Measurements from ENCODE around the gene CPNE7.

DNA sequence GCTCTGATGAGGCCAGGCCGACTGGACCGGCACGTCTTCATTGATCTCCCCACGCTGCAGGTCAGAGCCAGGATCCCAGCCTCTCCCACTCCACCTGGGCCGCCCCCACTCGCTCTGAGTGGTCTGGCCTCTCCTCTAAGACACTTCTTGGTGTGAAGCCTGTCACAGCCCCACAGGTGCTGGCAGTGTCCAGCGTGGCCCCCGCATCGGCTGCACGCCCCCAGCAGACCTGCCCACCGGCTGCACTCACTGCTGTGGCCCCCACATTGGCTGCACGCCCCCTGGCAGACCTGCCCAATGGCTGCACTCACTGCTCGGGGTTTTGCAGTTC is 30.9 kb upstream of the CPNE7 start:
- TF ChIP-seq BHLHE40 (IDR thresholded peaks at IDR 0.05; ENCODE audit: low read depth, low read length), result no peak
- TF ChIP-seq, protein P1, sequence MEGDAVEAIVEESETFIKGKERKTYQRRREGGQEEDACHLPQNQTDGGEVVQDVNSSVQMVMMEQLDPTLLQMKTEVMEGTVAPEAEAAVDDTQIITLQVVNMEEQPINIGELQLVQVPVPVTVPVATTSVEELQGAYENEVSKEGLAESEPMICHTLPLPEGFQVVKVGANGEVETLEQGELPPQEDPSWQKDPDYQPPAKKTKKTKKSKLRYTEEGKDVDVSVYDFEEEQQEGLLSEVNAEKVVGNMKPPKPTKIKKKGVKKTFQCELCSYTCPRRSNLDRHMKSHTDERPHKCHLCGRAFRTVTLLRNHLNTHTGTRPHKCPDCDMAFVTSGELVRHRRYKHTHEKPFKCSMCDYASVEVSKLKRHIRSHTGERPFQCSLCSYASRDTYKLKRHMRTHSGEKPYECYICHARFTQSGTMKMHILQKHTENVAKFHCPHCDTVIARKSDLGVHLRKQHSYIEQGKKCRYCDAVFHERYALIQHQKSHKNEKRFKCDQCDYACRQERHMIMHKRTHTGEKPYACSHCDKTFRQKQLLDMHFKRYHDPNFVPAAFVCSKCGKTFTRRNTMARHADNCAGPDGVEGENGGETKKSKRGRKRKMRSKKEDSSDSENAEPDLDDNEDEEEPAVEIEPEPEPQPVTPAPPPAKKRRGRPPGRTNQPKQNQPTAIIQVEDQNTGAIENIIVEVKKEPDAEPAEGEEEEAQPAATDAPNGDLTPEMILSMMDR (conservative IDR thresholded peaks at IDR 0.05; ENCODE audit: low read depth, low read length), result no peak
- no peak for TF ChIP-seq POLR2A (IDR thresholded peaks at IDR 0.05; ENCODE audit: low read depth, low read length)
- TF ChIP-seq USF2 (IDR thresholded peaks at IDR 0.05; ENCODE audit: low read depth, low read length), result no peak
- no peak for TF ChIP-seq RAD21 (IDR thresholded peaks at IDR 0.05; ENCODE audit: low read length)
- no peak for TF ChIP-seq SMC3 (IDR thresholded peaks at IDR 0.05; ENCODE audit: low read depth, low read length)
- no peak for TF ChIP-seq MAFK (IDR thresholded peaks at IDR 0.05; ENCODE audit: low read depth, low read length)
- TF ChIP-seq FOS (IDR thresholded peaks at IDR 0.05; ENCODE audit: low read depth, low read length), result no peak
- TF ChIP-seq ELK1 (IDR thresholded peaks at IDR 0.05; ENCODE audit: borderline replicate concordance, low read depth, low read length), result no peak
- no peak for TF ChIP-seq NFE2L2 (IDR thresholded peaks at IDR 0.05; ENCODE audit: low read depth, low read length)
- TF ChIP-seq RCOR1 (IDR thresholded peaks at IDR 0.05; ENCODE audit: insufficient replicate concordance, low read length), result no peak
- TF ChIP-seq RFX5 (IDR thresholded peaks at IDR 0.05; ENCODE audit: low read depth, low read length), result no peak
- no peak for TF ChIP-seq MXI1 (IDR thresholded peaks at IDR 0.05; ENCODE audit: borderline replicate concordance, low read depth, low read length)
